ENCODE results near the gene ETAA1.

ETAA1 gene

DNA sequence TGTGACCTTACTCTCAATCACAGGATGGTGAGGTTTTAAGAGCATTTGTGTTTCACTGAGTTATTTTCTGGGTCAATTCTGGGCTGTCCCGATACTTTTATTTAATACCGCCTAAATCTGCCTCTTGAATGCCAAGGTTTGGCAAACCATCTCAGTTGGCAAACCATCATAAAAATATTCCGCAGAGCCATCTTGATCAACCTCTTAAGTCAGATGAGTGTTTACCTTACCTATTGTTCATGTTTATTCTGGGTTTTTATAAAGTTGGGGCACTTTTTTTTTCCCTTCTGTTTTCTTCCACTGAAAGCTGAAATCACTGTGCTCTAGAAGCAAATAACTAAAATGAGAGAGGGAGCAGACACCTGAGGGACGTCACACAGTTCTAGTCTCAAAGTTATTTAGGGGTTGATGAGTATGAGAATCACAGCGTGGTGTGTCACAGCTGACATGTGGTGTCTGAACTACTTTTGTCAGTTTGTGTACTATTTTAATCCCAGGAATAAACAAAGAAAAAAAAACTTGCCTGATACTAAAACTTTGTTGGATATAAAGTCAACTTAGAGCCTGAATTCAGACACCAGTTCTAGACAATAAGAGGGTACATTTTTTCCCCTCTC is 48.6 kb downstream of the ETAA1 start:
- no peak for DNase-seq

DNA sequence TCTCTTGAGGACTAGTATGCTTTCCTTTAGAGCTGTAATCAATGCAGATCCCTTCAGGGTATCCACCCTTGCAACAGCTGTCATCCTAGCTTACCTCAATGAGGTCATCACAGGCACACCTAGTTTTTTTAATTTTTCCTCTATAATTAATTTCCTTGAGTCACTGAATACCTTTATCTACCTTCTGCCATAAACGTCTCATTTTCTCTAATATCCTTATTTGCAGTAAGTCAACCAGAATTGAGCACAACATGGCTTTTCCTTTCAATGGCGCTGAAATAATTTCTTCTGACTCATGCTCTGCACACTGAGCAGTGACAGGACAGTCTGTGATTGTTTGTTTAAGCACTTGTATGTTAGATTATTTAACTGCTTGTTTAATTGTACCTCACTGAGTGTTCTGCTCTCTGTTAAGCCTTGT is 49.4 kb downstream of the ETAA1 start:
- DNase-seq, result peak; percentile 84

GRCh38 chr2:67448648-67449047 is 51.5 kb downstream of the ETAA1 start:
- DNase-seq, result no peak

DNA sequence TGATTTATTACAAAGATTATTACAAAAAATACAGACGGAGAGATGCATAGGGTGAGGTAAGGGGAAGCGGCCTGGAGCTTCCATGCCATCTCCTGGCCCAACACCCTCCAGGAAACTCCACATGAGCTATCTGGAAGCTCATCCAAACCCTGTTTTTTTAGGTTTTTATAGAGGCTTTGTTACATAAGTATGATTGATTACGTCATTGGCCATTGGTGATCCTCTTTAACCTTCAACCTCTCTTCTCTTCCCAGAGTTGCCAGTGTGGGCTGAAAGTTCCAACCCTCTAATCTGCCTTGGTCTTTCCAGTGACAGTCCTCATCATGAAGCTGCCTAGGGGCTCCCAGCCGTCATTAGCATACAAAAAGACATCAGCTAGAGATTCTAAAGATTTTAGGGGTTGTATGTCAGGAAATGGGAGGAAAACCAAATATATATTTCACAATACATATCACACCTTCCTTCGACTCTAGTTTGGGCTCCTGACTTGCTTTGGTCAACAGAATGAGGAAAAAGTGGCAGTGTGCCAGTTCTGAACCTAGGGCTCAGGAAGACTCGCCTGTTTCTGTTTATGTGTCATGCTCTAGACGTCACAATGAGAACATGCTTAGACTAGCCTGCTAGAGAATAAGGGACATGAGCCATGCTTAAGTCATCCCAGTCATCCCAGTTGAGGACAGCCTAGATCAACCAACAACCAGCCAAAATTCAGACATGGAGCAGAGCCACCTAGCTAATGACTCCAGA is 54.1 kb downstream of the ETAA1 start:
- peak; percentile 96 for DNase-seq

DNA sequence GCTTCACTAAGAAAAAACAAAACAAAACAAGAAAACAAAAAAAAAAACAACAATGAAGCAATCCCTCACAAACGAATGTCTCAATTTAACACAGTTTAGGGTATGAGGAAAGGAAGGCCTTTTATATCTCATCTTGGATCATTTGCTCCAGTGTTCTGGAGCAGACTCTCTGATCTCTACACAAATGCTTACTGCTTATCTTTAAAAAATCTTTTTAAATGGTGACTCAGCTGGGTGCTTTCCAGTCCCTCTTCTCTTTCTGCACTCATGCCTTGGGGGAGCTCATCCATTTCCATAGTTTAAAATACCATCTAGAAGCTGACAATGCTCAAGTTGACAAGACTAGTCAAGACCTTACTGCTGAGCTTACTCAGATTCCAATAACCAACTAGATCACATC is 56.2 kb downstream of the ETAA1 start:
- DNase-seq, result no peak

GRCh38 chr2:67455219-67456142 is 58.3 kb downstream of the ETAA1 start:
- DNase-seq, result peak; percentile 12

DNA sequence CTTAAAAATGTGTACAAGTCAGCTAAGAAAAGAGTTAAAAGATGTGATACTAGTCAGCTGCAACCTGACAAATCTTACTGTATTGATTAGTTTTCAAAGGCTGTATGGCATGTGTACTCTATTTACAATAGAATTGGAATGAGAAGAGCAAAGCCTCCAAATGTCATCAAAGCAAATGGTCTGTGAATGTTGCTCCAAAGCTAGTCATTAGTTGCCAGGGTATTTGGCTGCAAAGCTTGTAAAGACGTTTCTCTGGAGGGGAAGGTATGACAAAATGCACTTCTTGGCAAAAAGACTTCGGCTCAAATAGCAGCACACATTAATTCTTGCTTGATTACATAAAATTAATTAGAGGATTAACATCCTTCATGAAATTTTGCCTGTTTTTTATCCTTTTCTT is 59.3 kb downstream of the ETAA1 start:
- DNase-seq, result no peak

- DNase-seq, result no peak
Observed at GRCh38 chr2:67457699-67458098, 60.6 kb downstream of the ETAA1 start.

- no peak for DNase-seq
Observed at GRCh38 chr2:67459761-67460160, 62.6 kb downstream of the ETAA1 start.
